ENCODE results near the gene MCM6.

GRCh38 chr2:135903650-135904049, 27.4 kb upstream of the MCM6 start:
- TF ChIP-seq CTCF (IDR thresholded peaks at IDR 0.05; ENCODE audit: insufficient read depth, low read length, poor library complexity, severe bottlenecking) (no peak), EZH2phosphoT487 (conservative IDR thresholded peaks at IDR 0.05; ENCODE audit: low read length) (no peak)

Measured in SU-DHL-6 (cell line).